GM21717 (cell line): ENCODE data around the gene WDFY2.
A peak's percentile ranks its signal among the peaks of the same experiment; 100 is the strongest.

Source experiments
- ATAC-seq: cut with Tn5 transposase; IDR thresholded peaks from one replicate; pipeline ENCODE4 v1.9.1; 2021; ENCODE audit warnings: mild to moderate bottlenecking, moderate library complexity; ENCODE audit not compliant: unreplicated experiment

WDFY2 gene

GRCh38 chr13:51806566-51806965 is 222.3 kb downstream of the WDFY2 start:
- ATAC-seq: no peak

GRCh38 chr13:51807041-51807440 is 222.8 kb downstream of the WDFY2 start:
- ATAC-seq: no peak

- ATAC-seq: no peak
Observed at GRCh38 chr13:51808811-51809210, 224.5 kb downstream of the WDFY2 start.

- ATAC-seq: no peak
Observed at GRCh38 chr13:51811046-51811445, 226.8 kb downstream of the WDFY2 start.

- ATAC-seq: no peak
Observed at GRCh38 chr13:51811920-51812451, 227.7 kb downstream of the WDFY2 start.

- ATAC-seq: no peak
Observed at GRCh38 chr13:51814071-51814470, 229.8 kb downstream of the WDFY2 start.

GRCh38 chr13:51814825-51815650 is 230.8 kb downstream of the WDFY2 start:
- peak; percentile 71 for ATAC-seq

GRCh38 chr13:51815848-51816247 is 231.6 kb downstream of the WDFY2 start:
- ATAC-seq: no peak

- ATAC-seq: no peak
Observed at GRCh38 chr13:51816604-51817249, 232.5 kb downstream of the WDFY2 start.
